Measurements from ENCODE around the gene CIAO2B.
"Not testable (repeated sequence)": the region's sequence is repeated elsewhere in the genome, so short reads cannot be mapped to it uniquely, and the experiment has no call there.

Gene CIAO2B

GRCh38 chr16:66960270-66960669, 26.1 kb upstream of the CIAO2B start:
- TF ChIP-seq CTCF (IDR thresholded peaks at IDR 0.05; ENCODE audit: extremely low read depth, missing control alignments), result no peak
- DNase-seq (ENCODE audit: low spot score), result no peak

- DNase-seq (ENCODE audit: low spot score), result no peak
- TF ChIP-seq CTCF (IDR thresholded peaks at IDR 0.05; ENCODE audit: extremely low read depth, missing control alignments), result no peak
These were observed 25.5 kb upstream of the CIAO2B start for GRCh38 chr16:66959704-66960161.

- no peak for DNase-seq (ENCODE audit: low spot score)
- TF ChIP-seq CTCF (IDR thresholded peaks at IDR 0.05; ENCODE audit: extremely low read depth, missing control alignments), result no peak
These were observed 24.9 kb upstream of the CIAO2B start for GRCh38 chr16:66958857-66959703.

GRCh38 chr16:66956154-66956457, 21.9 kb upstream of the CIAO2B start:
- DNase-seq (ENCODE audit: low spot score), result not testable (repeated sequence)

- DNase-seq (ENCODE audit: low spot score), result not testable (repeated sequence)
These were observed 21.4 kb upstream of the CIAO2B start for GRCh38 chr16:66955363-66956153.

GRCh38 chr16:66954097-66954659, 20.0 kb upstream of the CIAO2B start:
- peak; percentile 79 for DNase-seq (ENCODE audit: low spot score)
- TF ChIP-seq CTCF (IDR thresholded peaks at IDR 0.05; ENCODE audit: extremely low read depth, missing control alignments), result peak; percentile 67

GRCh38 chr16:66953462-66954096, 19.4 kb upstream of the CIAO2B start:
- no peak for TF ChIP-seq CTCF (IDR thresholded peaks at IDR 0.05; ENCODE audit: extremely low read depth, missing control alignments)
- DNase-seq (ENCODE audit: low spot score), result no peak
